Endothelial cell of umbilical vein (primary cell): ENCODE measurements around the gene CCM2.

Experiments used
- EZH2 ChIP-seq: IDR thresholded peaks from 2 replicates; pipeline ENCODE4 v1.6.1; 2012; ENCODE audit warnings: borderline replicate concordance, low read depth, mild to moderate bottlenecking, moderate library complexity, low read length, inconsistent platforms; ENCODE audit not compliant: severe bottlenecking
- JUN ChIP-seq: IDR thresholded peaks from 2 replicates; pipeline ENCODE4 v1.6.1; 2011; ENCODE audit warnings: borderline replicate concordance, low read depth; ENCODE audit not compliant: insufficient read length, insufficient read depth
- MAX ChIP-seq: IDR thresholded peaks from 2 replicates; pipeline ENCODE4 v1.6.1; 2011; ENCODE audit not compliant: insufficient read depth, insufficient read length
- MYC ChIP-seq: IDR thresholded peaks from one replicate; pipeline ENCODE4 v1.6.1; 2011; ENCODE audit warnings: mild to moderate bottlenecking, low read depth, low read length
- POLR2A ChIP-seq: IDR thresholded peaks from 2 replicates; pipeline ENCODE4 v1.6.1; 2012; ENCODE audit warnings: low read depth, mild to moderate bottlenecking, control low read depth, low read length
- POLR2AphosphoS5 ChIP-seq: IDR thresholded peaks from 2 replicates; pipeline ENCODE4 v1.6.1; 2012; ENCODE audit warnings: low read depth, mild to moderate bottlenecking, control low read depth, low read length, moderate library complexity; ENCODE audit not compliant: insufficient read depth
- TF ChIP-seq, protein P1 (sequence below), 2 donors: IDR thresholded peaks; 1 replicate in 1 of 2; 2 replicates in 1 of 2; pipeline ENCODE4 v1.5.1; 2011; ENCODE audit warnings: low read length in 2 of 2, mild to moderate bottlenecking in 2 of 2, moderate library complexity in 2 of 2, control low read depth in 1 of 2, inconsistent platforms in 1 of 2, low read depth in 1 of 2; ENCODE audit not compliant: insufficient read depth in 1 of 2; ENCODE audit errors: extremely low read depth in 1 of 2

DNA sequence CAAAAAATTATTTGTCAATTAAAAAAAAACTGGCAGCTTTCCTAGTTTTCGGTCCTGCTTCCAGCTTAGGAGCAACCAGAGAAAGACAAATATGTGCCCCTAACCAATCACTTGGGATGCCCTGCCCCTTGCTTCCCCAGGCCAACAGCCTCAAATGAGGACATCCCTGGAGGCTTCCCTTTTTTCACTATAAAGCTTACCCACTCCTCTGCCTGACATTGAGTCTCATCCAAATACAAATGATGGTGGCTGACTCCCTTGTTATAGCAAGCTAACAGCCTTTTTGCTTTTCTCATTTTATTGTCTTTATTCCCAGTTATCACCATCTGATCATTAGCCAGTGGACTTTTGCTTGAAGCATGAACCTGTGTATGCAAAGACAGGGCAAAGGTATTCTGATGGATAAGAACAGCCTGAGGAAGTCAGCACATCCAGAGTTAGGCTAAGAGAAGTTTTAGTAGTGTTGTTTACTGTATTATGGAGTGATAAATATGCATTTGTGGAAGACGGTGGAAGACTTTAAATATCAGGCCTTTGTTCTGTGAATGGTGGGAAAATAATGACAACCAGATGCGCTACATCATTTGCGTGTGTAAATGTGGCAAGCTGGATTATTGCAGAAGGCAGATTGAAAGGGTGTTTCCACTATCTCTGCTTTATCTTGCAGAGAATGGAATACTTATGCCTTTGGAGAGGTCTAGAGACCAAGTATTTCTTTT is 1.7 kb upstream of the CCM2 start:
- TF ChIP-seq, protein P1, sequence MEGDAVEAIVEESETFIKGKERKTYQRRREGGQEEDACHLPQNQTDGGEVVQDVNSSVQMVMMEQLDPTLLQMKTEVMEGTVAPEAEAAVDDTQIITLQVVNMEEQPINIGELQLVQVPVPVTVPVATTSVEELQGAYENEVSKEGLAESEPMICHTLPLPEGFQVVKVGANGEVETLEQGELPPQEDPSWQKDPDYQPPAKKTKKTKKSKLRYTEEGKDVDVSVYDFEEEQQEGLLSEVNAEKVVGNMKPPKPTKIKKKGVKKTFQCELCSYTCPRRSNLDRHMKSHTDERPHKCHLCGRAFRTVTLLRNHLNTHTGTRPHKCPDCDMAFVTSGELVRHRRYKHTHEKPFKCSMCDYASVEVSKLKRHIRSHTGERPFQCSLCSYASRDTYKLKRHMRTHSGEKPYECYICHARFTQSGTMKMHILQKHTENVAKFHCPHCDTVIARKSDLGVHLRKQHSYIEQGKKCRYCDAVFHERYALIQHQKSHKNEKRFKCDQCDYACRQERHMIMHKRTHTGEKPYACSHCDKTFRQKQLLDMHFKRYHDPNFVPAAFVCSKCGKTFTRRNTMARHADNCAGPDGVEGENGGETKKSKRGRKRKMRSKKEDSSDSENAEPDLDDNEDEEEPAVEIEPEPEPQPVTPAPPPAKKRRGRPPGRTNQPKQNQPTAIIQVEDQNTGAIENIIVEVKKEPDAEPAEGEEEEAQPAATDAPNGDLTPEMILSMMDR (IDR thresholded peaks at IDR 0.05; ENCODE audit: extremely low read depth in 1 of 2, insufficient read depth in 1 of 2, low read depth in 1 of 2, low read length in 2 of 2), result no peak
- TF ChIP-seq EZH2 (no peak), POLR2A (no peak), MYC (no peak), MAX (no peak), POLR2AphosphoS5 (no peak), JUN (no peak)
